HG03432 (cell line): ENCODE results near the gene MIX23.

Source experiments
- ATAC-seq: cut with Tn5 transposase; IDR thresholded peaks from one replicate; pipeline ENCODE4 v1.9.1; 2021; ENCODE audit warnings: mild to moderate bottlenecking, moderate library complexity; ENCODE audit not compliant: unreplicated experiment

Gene MIX23

DNA sequence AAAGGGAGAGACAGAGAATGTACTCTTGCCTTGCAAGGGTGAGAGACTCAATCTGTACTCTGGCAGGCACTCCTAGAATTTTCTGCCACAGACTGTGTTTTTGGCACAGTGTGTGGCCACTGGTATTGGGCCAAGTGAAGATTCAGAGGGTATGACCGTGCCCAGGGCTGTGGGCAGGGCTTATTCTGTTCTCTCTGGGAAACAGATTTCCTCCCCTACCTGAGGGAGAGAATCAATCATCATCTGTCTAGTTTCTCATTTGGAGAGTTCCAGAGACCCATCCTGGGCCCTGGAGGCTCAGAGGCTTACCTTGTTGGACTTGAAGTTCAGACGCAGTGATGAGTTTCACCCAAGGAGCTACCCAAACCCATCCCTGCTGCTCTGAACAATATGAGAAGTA is 29.8 kb downstream of the MIX23 start:
- ATAC-seq = no peak

DNA sequence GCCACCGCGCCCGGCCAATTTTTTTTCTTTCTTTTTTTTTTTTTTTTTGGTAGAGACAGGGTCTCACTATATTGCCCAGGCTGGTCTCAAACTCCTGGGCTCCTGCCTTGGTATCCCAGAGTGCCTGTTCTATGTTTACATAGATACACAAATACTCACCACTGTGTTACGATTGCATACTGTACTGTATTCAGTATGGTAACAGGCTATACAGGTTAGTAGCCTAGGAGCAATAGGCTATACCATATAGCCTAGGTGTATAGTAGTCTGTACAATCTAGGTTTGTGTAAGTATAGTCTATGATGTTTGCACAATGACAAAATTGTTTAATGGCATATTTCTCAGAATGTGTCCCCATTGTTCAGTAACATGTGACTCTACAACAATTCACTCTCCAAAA is 31.4 kb downstream of the MIX23 start:
- ATAC-seq = no peak

DNA sequence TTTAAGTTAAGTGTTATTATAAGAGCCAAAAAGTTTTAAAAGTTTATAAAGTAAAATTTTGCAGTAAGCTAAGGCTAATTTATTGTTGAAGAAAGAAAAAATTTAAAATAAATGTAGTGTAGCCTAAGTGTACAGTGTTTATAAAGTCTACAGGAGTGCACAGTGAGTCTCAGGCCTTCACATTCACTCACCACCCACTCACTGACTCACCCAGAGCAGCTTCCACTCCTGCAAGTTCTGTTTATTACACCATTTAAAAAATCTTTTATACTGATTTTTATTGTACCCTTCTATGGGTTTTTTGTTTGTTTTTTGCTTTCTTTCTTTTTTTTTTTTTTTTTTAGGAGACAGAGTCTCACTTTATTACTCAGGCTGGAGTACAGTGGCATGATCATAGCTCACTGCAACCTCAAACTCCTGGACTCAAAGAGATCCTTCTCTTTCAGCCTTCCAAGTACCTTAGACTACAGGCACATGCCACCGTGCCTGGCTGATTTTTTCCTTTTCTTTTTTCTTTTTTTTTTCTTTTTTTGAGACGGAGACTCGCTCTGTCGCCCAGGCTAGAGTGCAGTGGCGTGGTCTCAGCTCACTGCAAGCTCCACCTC is 32.1 kb downstream of the MIX23 start:
- ATAC-seq = no peak

DNA sequence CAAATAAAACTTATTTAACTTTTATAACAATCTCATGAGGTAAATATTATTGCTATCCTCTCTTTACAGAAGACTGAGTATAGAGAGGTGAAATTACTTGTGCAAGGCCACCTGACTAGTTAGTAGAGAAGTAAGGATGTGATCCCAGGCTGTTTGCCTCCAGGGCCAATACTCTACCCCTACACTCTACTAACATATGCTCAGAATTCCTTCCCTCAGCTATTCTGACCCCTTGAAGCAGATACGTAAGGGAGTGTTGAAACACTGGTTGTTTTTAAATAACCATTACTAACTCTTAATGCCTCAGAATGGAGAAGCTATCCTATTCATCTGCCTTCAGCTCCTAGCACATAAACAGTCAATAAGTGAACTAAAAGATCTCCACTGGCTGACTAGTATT is 33.9 kb downstream of the MIX23 start:
- ATAC-seq = no peak

DNA sequence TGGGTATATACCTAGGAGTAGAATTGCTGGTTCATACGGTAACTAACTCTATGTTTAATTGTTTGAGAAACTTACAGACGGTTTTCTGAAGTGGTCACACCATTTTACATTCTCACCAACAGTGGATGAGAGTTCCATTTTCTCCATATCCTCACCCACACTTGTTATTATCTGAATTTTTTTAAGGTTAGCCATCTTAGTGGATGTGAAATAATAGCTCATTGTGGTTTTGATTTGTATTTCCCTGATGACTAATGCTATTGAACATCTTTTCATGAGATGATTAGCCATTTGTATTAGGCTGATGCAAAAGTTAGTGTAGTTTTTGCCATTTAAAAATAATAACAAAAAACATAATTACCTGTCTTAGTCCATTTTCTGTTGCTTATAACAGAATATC is 39.4 kb downstream of the MIX23 start:
- ATAC-seq = no peak

DNA sequence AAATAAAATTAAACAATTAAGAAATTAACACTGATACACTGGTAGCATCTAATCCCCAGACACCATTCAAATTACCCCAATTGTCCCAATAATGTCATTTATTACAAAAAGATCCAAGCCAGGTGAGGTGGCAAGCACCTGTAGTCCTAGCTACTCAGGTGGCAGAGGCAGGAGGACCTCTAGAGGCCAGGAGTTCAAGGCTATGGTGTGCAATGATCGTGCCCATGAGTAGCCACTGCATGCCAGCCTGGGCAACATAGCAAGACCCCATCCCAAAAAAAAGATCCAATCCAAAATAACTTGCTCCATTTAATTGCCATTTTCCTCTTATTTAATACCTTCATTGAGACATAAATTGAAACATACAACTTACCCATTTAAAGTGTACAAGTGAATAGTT is 40.2 kb downstream of the MIX23 start:
- no peak for ATAC-seq

DNA sequence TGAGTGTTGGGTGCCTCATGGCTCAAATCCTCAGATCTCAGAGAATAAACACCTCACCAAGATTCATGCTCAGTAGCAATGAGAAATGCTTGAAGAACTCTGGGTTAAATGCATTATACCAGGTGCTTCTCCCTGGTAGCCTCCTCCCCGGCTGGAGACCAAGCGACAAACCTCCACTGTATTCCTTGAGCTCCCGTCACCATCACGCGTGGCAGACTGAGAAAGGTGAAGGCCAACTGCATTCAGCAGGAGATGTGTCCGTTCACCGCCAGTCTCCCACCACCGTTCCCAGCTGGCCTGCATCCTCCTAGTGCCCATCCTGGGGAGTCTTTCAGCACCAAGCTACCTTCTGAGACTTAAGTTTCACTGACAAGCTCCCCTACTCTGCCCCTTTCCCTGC is 50.5 kb downstream of the MIX23 start:
- ATAC-seq = no peak

DNA sequence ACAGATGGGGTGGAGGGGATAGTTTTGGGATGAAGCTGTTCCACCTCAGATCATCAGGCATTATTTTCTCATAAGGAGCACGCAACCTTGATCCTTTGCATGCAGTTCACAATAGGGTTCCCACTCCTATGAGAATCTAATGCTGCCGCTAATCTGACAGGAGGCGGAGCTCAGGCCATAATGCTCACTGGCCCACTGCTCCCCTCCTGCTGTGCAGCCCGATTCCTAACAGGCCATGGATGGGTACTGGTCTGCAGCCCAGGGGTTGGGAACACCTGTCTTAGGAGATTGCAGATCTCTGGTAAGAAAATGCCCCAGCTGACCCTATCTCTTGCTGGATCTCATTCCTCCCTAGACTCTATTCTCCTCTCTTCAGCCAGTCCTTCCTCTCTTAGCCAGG is 51.1 kb downstream of the MIX23 start:
- no peak for ATAC-seq

DNA sequence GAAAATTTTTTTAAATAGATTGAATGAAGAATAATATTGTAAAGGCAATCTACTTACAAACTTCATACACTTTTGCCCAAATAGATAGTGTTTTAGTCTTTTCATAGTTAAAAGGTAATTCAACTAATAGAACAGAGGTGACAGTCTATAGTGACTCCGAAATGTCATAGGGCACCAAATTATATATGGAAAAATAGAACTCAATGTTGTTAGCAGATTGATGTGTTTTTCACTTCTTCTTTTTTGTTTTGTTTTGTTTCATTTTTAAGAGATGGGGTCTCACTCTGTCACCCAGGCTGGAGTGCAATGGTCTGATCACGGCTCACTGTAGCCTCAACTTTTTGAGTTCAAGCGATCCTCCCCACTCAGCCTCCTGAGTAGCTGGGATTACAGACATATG is 57.3 kb downstream of the MIX23 start:
- ATAC-seq = no peak

DNA sequence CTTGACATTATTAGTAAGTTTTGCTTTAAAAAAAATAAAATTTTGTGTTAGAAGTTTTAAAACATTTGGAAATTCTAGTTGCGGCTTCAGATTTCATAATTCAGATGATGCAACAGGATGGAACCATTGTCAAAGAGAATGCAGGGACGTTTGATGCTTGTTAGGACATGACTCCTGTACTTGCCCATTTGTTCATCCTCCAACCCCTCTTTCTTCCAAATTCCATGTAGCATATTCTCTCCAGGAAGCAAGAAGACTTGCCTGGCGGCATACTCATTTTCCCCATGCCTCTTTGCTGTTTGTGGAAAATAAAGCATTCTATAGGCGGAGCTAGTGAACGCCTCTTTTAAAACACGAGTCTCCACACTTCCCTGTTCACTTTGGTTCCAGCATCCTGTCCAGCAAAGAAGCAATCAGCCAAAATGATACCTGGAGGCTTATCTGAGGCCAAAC is 58.1 kb downstream of the MIX23 start, which contains the start of gene CSTA:
Gene CSTA, plus strand, starts transcription at position 378 of the 453 bp plus-strand sequence. Its CDS starts 45 bp downstream, at position 423.
- no peak for ATAC-seq

DNA sequence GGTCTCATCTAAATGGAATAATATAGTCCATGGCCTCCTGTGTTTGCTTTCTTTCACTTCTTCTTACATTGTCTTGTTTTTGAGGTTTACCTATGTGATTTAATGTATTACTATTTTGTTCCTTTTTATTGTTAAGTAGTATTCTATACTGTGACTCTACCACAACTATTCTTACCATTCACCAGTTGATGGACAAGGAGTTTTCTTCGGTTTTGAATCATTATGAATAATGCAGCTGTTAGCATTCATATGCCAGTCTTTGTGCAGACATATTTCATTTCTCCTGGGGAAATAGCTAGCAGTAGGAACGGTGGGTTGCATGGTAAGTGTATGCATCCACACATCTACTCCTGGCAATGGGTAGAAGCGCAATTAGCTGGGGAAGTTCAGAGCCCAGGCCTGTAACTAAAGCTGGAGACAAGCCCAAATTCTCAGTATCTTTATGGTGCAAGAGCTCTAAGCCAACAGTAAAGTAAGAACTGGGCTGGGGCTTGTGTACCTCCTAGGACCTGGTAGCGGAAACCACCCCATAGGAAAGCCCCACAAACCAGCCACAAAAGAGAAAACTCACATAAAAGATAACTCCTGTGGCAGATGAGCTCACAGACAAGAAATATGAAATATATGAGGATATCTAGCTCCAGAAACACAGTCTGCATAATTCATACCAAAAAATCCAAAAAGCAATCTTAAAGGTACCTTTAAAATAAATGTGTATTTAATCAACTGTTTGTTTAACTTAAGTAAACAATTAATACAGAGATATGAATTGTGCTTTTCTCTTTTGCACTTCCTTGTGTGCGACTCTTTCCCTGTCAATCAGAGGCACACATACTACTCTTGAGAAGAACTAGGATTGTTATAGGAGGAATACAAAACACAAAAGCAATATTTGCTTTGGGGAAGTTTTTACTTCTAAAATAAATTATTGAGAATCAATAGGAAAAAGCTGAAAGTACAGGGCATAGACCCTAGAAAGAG is 60.6 kb downstream of the MIX23 start:
- ATAC-seq = peak; percentile 76

DNA sequence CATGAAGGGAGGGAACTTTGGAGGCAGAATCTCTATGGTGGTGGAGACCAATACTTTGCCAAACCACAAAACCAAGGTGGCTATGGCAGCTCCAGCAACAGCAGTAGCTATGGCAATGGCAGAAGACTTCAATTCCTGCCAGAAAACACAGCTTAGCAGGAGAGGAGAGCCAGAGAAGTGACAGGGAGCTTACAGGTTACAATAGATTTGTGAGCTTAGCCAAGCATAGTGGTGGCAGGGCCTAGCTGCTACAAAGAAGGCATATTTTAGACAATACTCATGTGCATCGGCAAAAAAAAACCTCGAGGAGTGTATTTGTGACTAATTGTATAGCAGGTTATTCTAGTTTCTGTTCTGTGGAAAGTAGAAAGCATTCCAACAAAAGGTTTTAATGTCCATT is 64.4 kb downstream of the MIX23 start:
- ATAC-seq = no peak

DNA sequence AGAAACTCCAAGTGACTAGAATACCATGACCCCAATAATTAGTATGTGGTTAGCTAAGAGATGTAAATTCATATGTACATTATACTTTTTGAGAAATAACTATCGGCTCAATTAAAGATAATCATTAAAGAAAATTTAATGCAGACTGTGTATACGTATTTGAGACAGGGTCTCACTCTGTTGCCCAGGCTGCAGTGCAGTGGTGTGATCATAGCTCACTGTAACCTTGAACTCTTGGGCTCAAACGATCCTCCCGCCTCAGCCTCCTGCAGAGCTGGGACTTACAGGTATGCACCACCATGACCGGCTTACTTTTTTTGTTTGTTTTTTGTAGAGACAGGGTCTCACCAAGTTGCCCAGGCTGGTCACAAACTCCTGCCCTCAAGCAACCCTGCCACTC is 66.7 kb downstream of the MIX23 start:
- no peak for ATAC-seq

DNA sequence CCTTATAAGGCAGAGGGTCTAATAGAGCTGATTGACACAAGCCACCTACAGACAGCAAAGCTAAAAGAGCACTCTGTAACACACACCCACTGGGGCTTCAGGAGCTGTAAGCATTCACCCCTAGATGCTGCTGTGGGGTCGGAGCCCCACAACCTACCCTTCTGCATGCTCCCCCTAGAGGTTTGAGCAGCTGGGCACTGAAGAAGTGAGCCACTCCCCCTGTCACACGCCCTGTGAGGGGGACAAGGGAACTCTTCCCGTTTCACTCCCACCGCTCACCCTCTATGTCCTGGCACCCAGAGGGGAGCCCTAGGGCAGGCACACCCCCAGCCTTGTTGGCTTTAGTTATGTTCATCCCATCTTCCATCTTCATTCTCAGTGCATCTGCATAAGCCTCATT is 67.4 kb downstream of the MIX23 start:
- ATAC-seq = no peak

DNA sequence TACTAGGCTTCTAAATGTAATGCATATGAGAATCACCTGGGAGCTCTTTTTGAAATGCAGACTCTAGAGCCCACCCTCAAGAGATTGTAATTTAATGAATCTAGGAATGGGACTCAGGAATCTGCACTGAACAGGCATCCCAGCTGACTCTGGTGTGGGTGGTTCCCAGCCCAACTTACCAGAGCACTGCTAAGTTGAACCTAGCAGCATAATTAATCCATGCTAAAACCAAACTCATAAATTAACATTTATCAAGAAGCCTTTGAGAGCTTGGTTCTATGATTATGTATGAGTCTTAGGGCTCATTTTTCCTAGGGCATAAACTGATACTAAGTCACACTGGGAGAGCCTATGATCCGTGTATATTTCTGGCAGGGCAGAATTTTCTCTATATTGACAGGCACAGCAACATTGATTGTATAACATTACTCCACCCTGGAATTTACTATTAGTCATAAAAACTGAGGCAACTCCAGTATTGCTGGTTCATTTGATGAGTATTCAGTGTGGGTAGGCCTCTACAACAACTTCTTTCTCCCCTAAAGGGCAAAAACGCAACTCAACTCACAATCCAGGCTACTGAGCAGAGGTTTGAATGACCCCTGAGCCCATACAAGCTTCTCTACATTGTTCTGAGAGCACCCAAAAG is 68.7 kb downstream of the MIX23 start:
- ATAC-seq = no peak

DNA sequence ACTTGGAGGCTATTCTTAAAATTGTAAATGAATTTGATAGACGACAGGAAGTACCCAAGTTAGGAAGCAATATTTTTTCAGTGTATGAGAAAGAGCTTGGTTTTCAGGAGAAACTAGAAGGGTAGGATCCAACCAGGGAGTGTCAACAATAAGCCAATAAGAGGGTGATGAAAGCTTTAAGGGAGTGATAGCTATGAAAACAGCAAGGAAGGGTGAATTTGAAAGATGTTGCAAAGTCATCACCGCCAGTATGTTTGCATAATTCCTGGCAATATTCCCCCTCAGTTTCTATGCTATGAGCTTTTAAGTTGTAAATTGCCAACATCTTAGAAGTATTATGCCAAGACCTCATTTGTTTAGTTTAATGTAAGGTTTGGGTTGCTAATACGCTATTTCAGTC is 69.8 kb downstream of the MIX23 start:
- no peak for ATAC-seq

DNA sequence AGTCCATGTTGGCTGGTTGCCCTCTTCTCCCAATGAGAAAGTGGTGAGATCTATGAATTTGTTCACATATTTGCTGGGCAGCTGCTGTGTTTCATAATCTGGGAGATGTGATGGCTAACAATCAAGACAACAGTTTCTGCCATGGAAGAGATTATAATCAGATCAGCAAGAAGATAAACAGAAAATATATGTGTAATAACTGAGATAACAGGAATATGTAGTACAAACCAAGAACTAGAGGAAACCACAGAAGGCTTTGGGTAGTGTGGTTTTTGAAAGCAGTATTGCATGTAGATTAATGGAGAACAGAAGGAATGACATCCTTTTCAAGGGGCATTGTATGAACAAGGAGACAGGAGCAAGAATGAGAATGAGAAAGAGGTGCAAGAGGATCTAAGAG is 70.2 kb downstream of the MIX23 start:
- no peak for ATAC-seq

DNA sequence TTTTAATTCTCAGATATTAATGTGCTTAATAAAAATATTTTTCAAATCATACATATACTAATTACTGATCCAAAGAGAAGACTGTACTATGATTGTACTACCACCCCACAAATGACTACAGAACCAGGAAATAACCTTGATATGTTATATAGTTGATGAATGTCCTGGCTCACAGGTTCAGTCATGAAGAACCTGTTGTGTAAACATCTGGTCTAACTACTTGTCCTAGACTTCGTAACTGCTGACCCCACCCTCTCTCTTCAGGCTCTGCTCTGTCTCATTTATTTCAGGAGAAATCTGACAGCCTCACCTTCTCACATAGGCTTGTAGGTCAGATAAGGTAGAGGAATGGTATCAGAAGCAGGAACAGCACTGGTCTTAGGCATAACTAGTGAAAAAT is 72.7 kb downstream of the MIX23 start:
- no peak for ATAC-seq
